ENCODE results near the gene BOC. TPM values are rescaled to one million over a fixed set of nuclear protein-coding genes. Genes with fewer than 3 reads are reported as not detected.

Gene BOC
- total RNA-seq, 4 donors from 2014 or later: 13.7 to 75.7 (median 24.1) TPM

GRCh38 chr3:113268311-113268710 lies 57.0 kb downstream of the BOC start:
- Histone ChIP-seq H3K27me3 (no peaks in the 10 kb centered on the region), H3K4me1 (peaks cover 2 to 84% (median 52%) of the 10 kb centered on the region in 3 donors), H3K36me3 (peaks cover 0 to 52% (median 10%) of the 10 kb centered on the region in 3 donors), H3K27ac (peak overlapping the region in 2 of 4 donors; percentile 20 to 27), H3K9me3 (no peaks in the 10 kb centered on the region), H3K4me3 (no peak overlapping the region)
- WGBS, 2 donors: 89 to 100% methylated on average over 1 to 4 of the region's 5 CpGs
- TF ChIP-seq POLR2A (IDR thresholded peaks at IDR 0.05) (no peak), CTCF (IDR thresholded peaks at IDR 0.05) (no peak)
- DNase-seq: no peak
- intact Hi-C loops (cut with DNase I): loop anchor here (10.0 kb wide), 1 partner anchor 54 kb away; the partner anchor contains the start of gene BOC

GRCh38 chr3:113268942-113269341 lies 57.6 kb downstream of the BOC start:
- no peaks in the 10 kb centered on the region for H3K27me3 ChIP-seq
- H3K36me3 ChIP-seq: peaks cover 0 to 58% (median 10%) of the 10 kb centered on the region in 3 donors
- no peak for TF ChIP-seq CTCF (IDR thresholded peaks at IDR 0.05)
- TF ChIP-seq POLR2A (IDR thresholded peaks at IDR 0.05): no peak
- H3K4me1 ChIP-seq: peaks cover 0 to 79% (median 46%) of the 10 kb centered on the region in 3 donors
- intact Hi-C loops (cut with DNase I): loop anchor here (10.0 kb wide), 1 partner anchor 54 kb away; the partner anchor contains the start of gene BOC
- H3K9me3 ChIP-seq: no peaks in the 10 kb centered on the region
- 43 to 60% methylated on average over 1 of the region's 2 CpGs for WGBS, 2 donors
- peak overlapping the region in 2 of 4 donors; percentile 53 to 61 for H3K27ac ChIP-seq
- no peak overlapping the region for H3K4me3 ChIP-seq
- no peak for DNase-seq

- Histone ChIP-seq H3K27me3 (no peaks in the 10 kb centered on the region), H3K27ac (peak overlapping the region; percentile 20 to 61 (median 50)), H3K4me3 (no peak overlapping the region), H3K36me3 (peaks cover 4 to 65% (median 10%) of the 10 kb centered on the region in 3 donors), H3K4me1 (peaks cover 0 to 79% (median 40%) of the 10 kb centered on the region in 3 donors), H3K9me3 (no peaks in the 10 kb centered on the region)
- 34 to 53% methylated on average over 2 to 3 of the region's 3 CpGs for WGBS, 2 donors
- TF ChIP-seq CTCF (IDR thresholded peaks at IDR 0.05) (no peak), POLR2A (IDR thresholded peaks at IDR 0.05) (no peak)
- intact Hi-C loops (cut with DNase I): loop anchor here (10.0 kb wide), 1 partner anchor 55 kb away; the partner anchor contains the start of gene BOC
- no peak for DNase-seq
These were observed 58.3 kb downstream of the BOC start for GRCh38 chr3:113269661-113270060.

GRCh38 chr3:113270068-113270467 lies 58.7 kb downstream of the BOC start:
- H3K36me3 ChIP-seq: peaks cover 5 to 69% (median 10%) of the 10 kb centered on the region in 3 donors
- 29 to 61% methylated on average over 2 of the region's 2 CpGs for WGBS, 2 donors

More at GRCh38 chr3:113270068-113270467, 58.7 kb downstream of the BOC start:
- no peaks in the 10 kb centered on the region for H3K9me3 ChIP-seq
- TF ChIP-seq POLR2A (IDR thresholded peaks at IDR 0.05): no peak
- no peak for TF ChIP-seq CTCF (IDR thresholded peaks at IDR 0.05)
- H3K27me3 ChIP-seq: no peaks in the 10 kb centered on the region
- no peak overlapping the region for H3K4me3 ChIP-seq
- intact Hi-C loops (cut with DNase I): no loop called here
- H3K4me1 ChIP-seq: peaks cover under 1 to 79% (median 36%) of the 10 kb centered on the region in 3 donors
- DNase-seq: no peak
- peak overlapping the region in 3 of 4 donors; percentile 53 to 66 (median 61) for H3K27ac ChIP-seq
